ENCODE data around the gene NAA60.

The NAA60 gene

DNA sequence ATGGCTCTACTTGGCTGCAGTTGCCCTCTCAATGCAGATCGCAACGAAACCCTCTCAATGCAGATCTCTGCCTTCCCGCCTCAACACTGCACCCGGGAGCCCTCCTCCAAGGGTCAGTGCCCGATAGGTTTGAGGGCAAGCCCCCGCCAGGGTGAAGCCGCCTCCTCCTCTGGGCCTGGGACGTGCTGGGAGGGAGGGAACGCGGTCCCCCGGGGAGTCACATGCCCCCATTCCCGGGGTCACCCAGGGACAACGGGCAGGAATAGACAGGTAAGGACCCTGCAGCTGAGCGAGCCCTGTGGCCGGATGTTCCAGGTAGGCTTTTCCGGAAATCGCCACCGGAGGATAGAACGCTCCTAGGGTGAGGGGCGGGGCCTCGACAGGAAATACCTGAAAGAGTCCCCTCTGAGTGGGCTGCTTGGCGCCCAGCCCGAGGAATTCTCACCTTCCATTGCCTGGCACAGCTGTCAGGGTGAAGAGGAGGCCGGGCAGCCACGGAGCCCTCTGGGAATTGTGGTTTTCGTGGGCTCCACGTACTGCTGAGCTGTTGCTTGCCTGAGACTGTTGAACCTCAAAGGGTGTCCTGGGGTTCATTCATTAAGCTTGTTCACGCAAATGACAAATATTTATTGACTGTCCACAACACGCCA is 29.6 kb upstream of the NAA60 start:
- no peak for TF ChIP-seq FOXM1 (IDR thresholded peaks at IDR 0.05; ENCODE audit: borderline replicate concordance)
- TF ChIP-seq L3MBTL2 (conservative IDR thresholded peaks at IDR 0.05): no peak
- TF ChIP-seq ZNF384 (IDR thresholded peaks at IDR 0.05): no peak
- no peak for TF ChIP-seq HDGF (IDR thresholded peaks at IDR 0.05; ENCODE audit: borderline replicate concordance)
- no peak for TF ChIP-seq ARNT (IDR thresholded peaks at IDR 0.05)
- no peak for TF ChIP-seq FOXK2 (IDR thresholded peaks at IDR 0.05)
- DNase-seq (ENCODE audit: extremely low spot score): no peak
- CTCF ChIA-PET: no interaction called here
- POLR2A ChIA-PET: no interaction called here

DNA sequence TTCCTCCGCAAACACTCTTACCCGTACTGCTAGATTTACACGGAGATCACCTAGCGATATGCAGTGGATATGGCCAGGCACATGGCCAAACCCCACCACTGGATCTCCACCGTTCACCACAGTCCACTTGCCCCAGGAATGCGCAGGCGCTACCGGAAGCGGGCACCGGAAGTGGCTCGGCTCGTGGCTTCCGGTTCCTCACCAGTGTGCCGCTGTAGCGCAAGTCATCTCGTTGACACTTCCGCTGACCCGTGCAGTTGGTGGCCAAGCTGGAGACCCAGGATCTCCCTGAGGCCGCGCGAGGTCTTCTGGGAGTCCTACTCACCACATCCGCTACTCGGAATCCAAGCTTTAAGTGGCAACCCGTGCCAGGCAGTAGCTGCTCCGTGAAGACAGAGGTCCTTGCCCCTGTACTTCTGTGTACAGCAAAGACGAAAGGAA is 11.7 kb upstream of the NAA60 start:
- TF ChIP-seq CTBP1 (IDR thresholded peaks at IDR 0.05; ENCODE audit: borderline replicate concordance) (no peak), ELF4 (IDR thresholded peaks at IDR 0.05) (no peak), L3MBTL2 (conservative IDR thresholded peaks at IDR 0.05) (no peak), NFRKB (IDR thresholded peaks at IDR 0.05) (no peak), ZNF384 (IDR thresholded peaks at IDR 0.05) (no peak), HDGF (IDR thresholded peaks at IDR 0.05; ENCODE audit: borderline replicate concordance) (no peak), ARNT (IDR thresholded peaks at IDR 0.05) (no peak), LEF1 (IDR thresholded peaks at IDR 0.05; ENCODE audit: borderline replicate concordance) (no peak)
- TF ChIP-seq, protein P1, sequence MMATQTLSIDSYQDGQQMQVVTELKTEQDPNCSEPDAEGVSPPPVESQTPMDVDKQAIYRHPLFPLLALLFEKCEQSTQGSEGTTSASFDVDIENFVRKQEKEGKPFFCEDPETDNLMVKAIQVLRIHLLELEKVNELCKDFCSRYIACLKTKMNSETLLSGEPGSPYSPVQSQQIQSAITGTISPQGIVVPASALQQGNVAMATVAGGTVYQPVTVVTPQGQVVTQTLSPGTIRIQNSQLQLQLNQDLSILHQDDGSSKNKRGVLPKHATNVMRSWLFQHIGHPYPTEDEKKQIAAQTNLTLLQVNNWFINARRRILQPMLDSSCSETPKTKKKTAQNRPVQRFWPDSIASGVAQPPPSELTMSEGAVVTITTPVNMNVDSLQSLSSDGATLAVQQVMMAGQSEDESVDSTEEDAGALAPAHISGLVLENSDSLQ (IDR thresholded peaks at IDR 0.05): no peak
- no peak for DNase-seq (ENCODE audit: extremely low spot score)
- POLR2A ChIA-PET: no interaction called here
- CTCF ChIA-PET: no interaction called here

DNA sequence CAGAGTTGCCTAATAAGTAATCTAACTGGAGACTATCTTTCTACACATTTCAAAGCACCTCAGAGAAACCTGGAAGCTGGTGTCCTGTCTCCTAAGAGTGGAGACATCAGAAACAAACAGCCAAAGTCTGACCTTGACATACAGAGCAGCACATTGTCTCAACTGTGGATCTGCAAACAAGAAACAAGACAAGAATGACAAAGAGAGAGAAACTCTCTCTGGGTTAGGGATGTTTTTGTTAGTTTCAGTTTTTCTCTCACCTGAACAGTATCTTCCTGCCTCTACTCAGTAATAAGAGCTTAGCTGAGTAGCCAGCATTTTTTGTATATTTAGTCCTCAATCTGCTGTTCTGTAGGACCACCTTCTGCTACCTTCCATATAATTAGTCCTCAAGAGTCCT is 9.1 kb upstream of the NAA60 start:
- CTCF ChIA-PET: no interaction called here
- TF ChIP-seq TARDBP (IDR thresholded peaks at IDR 0.05) (no peak), FOXM1 (IDR thresholded peaks at IDR 0.05; ENCODE audit: borderline replicate concordance) (no peak), HDGF (IDR thresholded peaks at IDR 0.05; ENCODE audit: borderline replicate concordance) (no peak), CTBP1 (IDR thresholded peaks at IDR 0.05; ENCODE audit: borderline replicate concordance) (no peak), FOXA1 (IDR thresholded peaks at IDR 0.05) (no peak), ZNF384 (IDR thresholded peaks at IDR 0.05) (no peak), LEF1 (IDR thresholded peaks at IDR 0.05; ENCODE audit: borderline replicate concordance) (no peak), SUZ12 (IDR thresholded peaks at IDR 0.05) (no peak), FOXK2 (IDR thresholded peaks at IDR 0.05) (no peak), ARNT (IDR thresholded peaks at IDR 0.05) (no peak), L3MBTL2 (conservative IDR thresholded peaks at IDR 0.05) (no peak), ELF4 (IDR thresholded peaks at IDR 0.05) (no peak), NFRKB (IDR thresholded peaks at IDR 0.05) (no peak), BHLHE40 (IDR thresholded peaks at IDR 0.05; ENCODE audit: borderline replicate concordance) (no peak), SP1 (IDR thresholded peaks at IDR 0.05) (no peak)
- TF ChIP-seq, protein P1 (IDR thresholded peaks at IDR 0.05): no peak
- DNase-seq (ENCODE audit: extremely low spot score): no peak
- POLR2A ChIA-PET: no interaction called here

DNA sequence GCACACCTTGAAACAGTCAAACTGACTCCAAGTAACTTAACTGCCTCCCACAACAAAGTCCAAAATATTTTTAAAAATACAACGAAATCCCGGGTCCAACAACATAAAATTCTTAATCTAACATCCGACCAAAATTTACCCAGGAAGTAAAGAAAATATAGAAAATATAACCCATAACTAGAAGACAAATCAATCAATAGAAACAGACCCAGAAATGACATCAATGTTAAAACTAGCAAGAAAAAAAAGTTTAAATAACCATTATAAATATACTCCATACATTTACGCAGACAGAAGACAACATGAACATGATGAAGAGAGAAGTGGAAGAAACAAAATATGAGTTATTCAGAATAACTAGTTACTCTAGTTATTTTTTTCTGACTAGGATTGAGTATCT is 3.8 kb upstream of the NAA60 start:
- CTCF ChIA-PET: no interaction called here
- no peak for DNase-seq (ENCODE audit: extremely low spot score)
- TF ChIP-seq CTBP1 (IDR thresholded peaks at IDR 0.05; ENCODE audit: borderline replicate concordance): no peak
- no peak for TF ChIP-seq SUZ12 (IDR thresholded peaks at IDR 0.05)
- TF ChIP-seq BHLHE40 (IDR thresholded peaks at IDR 0.05; ENCODE audit: borderline replicate concordance): no peak
- TF ChIP-seq ELF4 (IDR thresholded peaks at IDR 0.05): no peak
- no peak for TF ChIP-seq FOXK2 (IDR thresholded peaks at IDR 0.05)
- no peak for TF ChIP-seq ZNF384 (IDR thresholded peaks at IDR 0.05)
- no peak for TF ChIP-seq FOXM1 (IDR thresholded peaks at IDR 0.05; ENCODE audit: borderline replicate concordance)
- no peak for TF ChIP-seq NFRKB (IDR thresholded peaks at IDR 0.05)
- TF ChIP-seq TARDBP (IDR thresholded peaks at IDR 0.05): no peak
- no peak for TF ChIP-seq FOXA1 (IDR thresholded peaks at IDR 0.05)
- TF ChIP-seq LEF1 (IDR thresholded peaks at IDR 0.05; ENCODE audit: borderline replicate concordance): no peak
- TF ChIP-seq HDGF (IDR thresholded peaks at IDR 0.05; ENCODE audit: borderline replicate concordance): no peak
- TF ChIP-seq ARNT (IDR thresholded peaks at IDR 0.05): no peak
- TF ChIP-seq SP1 (IDR thresholded peaks at IDR 0.05): no peak
- TF ChIP-seq, protein P1 (IDR thresholded peaks at IDR 0.05): no peak
- POLR2A ChIA-PET: no interaction called here

DNA sequence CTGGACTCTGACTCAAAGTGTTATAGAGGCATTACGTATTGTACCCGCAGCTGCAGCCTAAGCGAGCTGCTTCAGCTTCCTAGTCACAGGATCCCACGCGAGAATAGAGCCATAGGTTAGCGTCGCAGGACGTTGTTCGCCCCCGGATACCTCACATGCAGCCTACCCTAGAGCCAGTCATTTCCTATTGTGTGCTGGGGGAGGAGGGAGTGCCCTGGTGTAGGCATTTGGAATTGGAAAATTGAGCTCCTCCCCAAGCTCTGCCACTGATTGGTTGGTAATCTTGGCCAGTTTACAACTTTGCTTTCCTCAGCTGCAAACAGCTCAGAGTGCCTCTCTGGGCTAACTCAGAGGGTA is 530 bp downstream of the NAA60 start:
- CTCF ChIA-PET: no interaction called here
- POLR2A ChIA-PET: interaction anchor here (0.8 to 1.6 kb wide), 7 partner anchors 10 to 253 kb away, joined by 3 to 8 read pairs (median 4); partner anchors contain the start of genes ZNF174, ZNF263 and ZSCAN32
- DNase-seq (ENCODE audit: extremely low spot score): no peak
- TF ChIP-seq SP1 (IDR thresholded peaks at IDR 0.05): no peak
- TF ChIP-seq FOXM1 (IDR thresholded peaks at IDR 0.05; ENCODE audit: borderline replicate concordance): no peak
- TF ChIP-seq TARDBP (IDR thresholded peaks at IDR 0.05): no peak
- no peak for TF ChIP-seq ARNT (IDR thresholded peaks at IDR 0.05)
- TF ChIP-seq CTBP1 (IDR thresholded peaks at IDR 0.05; ENCODE audit: borderline replicate concordance): no peak
- TF ChIP-seq LEF1 (IDR thresholded peaks at IDR 0.05; ENCODE audit: borderline replicate concordance): no peak
- no peak for TF ChIP-seq SUZ12 (IDR thresholded peaks at IDR 0.05)
- TF ChIP-seq FOXA1 (IDR thresholded peaks at IDR 0.05): no peak
- no peak for TF ChIP-seq ZNF384 (IDR thresholded peaks at IDR 0.05)
- no peak for TF ChIP-seq L3MBTL2 (conservative IDR thresholded peaks at IDR 0.05)
- TF ChIP-seq BHLHE40 (IDR thresholded peaks at IDR 0.05; ENCODE audit: borderline replicate concordance): no peak
- no peak for TF ChIP-seq ELF4 (IDR thresholded peaks at IDR 0.05)

DNA sequence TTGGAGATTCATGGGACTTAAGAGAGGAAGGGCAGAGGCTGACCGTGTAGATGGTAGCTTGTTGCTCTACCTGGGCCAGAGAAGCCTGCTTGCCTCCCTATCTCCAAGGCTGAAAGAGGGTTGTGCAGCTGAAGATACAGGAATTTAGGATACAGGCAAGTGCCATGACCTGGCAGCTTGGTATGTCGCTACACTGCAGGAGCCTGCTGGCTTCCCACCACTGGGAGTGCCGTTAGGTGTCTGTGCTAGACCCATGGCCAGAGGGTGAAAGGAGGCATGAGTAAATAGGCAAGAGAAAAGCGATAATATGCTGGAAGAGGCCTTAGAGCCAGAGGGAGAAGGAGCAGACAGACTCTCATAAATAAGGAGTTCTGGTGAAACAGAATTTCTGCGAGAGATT is 10.6 kb downstream of the NAA60 start:
- TF ChIP-seq ELF4 (IDR thresholded peaks at IDR 0.05) (no peak), FOXK2 (IDR thresholded peaks at IDR 0.05) (no peak), ARNT (IDR thresholded peaks at IDR 0.05) (no peak), BHLHE40 (IDR thresholded peaks at IDR 0.05; ENCODE audit: borderline replicate concordance) (no peak), HDGF (IDR thresholded peaks at IDR 0.05; ENCODE audit: borderline replicate concordance) (no peak), FOXA1 (IDR thresholded peaks at IDR 0.05) (no peak), L3MBTL2 (conservative IDR thresholded peaks at IDR 0.05) (no peak)
- TF ChIP-seq, protein P1 (IDR thresholded peaks at IDR 0.05): no peak
- ChIA-PET CTCF (no interaction called here), POLR2A (interaction anchor here (1.3 kb wide), 1 partner anchor 11 kb away, joined by 3 read pairs; the partner anchor contains the start of genes NAA60 and ZNF597)
- DNase-seq (ENCODE audit: extremely low spot score): no peak

Measured in HEK293T (cell line).